Liver (tissue), 9 donors: ENCODE results near the gene TMEM183A. TPM values are rescaled to one million over a fixed set of nuclear protein-coding genes. Genes with fewer than 3 reads are reported as not detected.
"Not testable (repeated sequence)": the region's sequence is repeated elsewhere in the genome, so short reads cannot be mapped to it uniquely, and the experiment has no call there.

Experiments used
- DNase-seq: peaks from one replicate; pipeline ENCODE4 v3.0.0-alpha.2; 2017; ENCODE audit warnings: low spot score
- H3K27ac ChIP-seq, 2 donors: one replicate each; pipeline ENCODE4 v1.7.0; 2013; ENCODE audit warnings: inconsistent platforms in 2 of 2, low read length in 2 of 2, control low read depth in 1 of 2, low read depth in 1 of 2, mild to moderate bottlenecking in 1 of 2
- H3K27me3 ChIP-seq, 4 donors: one replicate each; pipeline versions ENCODE4 v1.6.1 to v1.7.0; 2013; ENCODE audit warnings: low read length in 3 of 4, inconsistent platforms in 1 of 4, mild to moderate bottlenecking in 1 of 4, moderate library complexity in 1 of 4; ENCODE audit not compliant: control insufficient read depth in 4 of 4, insufficient read depth in 4 of 4
- H3K36me3 ChIP-seq, 4 donors: one replicate each; pipeline versions ENCODE4 v1.6.1 to v1.7.0; 2013; ENCODE audit warnings: low read length in 3 of 4, mild to moderate bottlenecking in 3 of 4, low read depth in 1 of 4, moderate library complexity in 1 of 4; ENCODE audit not compliant: control insufficient read depth in 4 of 4, insufficient read depth in 3 of 4
- H3K4me1 ChIP-seq, 4 donors: one replicate each; pipeline versions ENCODE4 v1.6.1 to v1.7.0; 2013; ENCODE audit warnings: low read length in 3 of 4, mild to moderate bottlenecking in 3 of 4, moderate library complexity in 1 of 4; ENCODE audit not compliant: control insufficient read depth in 4 of 4, insufficient read depth in 4 of 4
- H3K4me3 ChIP-seq, 3 donors: one replicate each; pipeline versions ENCODE4 v1.6.1 to v1.7.0; 2013; ENCODE audit warnings: low read length in 3 of 3, control low read depth in 1 of 3, low read depth in 1 of 3, mild to moderate bottlenecking in 1 of 3
- H3K9ac ChIP-seq, 2 donors: one replicate each; pipeline ENCODE4 v1.7.0; 2013; ENCODE audit warnings: low read length in 2 of 2, mild to moderate bottlenecking in 2 of 2, moderate library complexity in 2 of 2, control low read depth in 1 of 2, low read depth in 1 of 2
- H3K9me3 ChIP-seq, 4 donors: one replicate each; pipeline versions ENCODE4 v1.6.1 to v1.7.0; 2013; ENCODE audit warnings: low read length in 3 of 4; ENCODE audit not compliant: control insufficient read depth in 4 of 4
- CTCF ChIP-seq: fragments of 150-350 bp; IDR thresholded peaks from 2 replicates; pipeline ENCODE4 v1.5.1; 2017; ENCODE audit warnings: improper control_type of control experiment, low read depth, low read length; ENCODE audit not compliant: missing input control
- EGR1 ChIP-seq, 2 donors: IDR thresholded peaks; 2 replicates each; pipeline ENCODE4 v1.6.1; 2016 to 2018; ENCODE audit warnings: antibody characterized with exemption in 2 of 2, low read depth in 2 of 2
- FOXA1 ChIP-seq: IDR thresholded peaks from 2 replicates; pipeline ENCODE4 v1.6.1; 2016; ENCODE audit warnings: antibody characterized with exemption
- FOXA2 ChIP-seq: IDR thresholded peaks from 2 replicates; pipeline ENCODE4 v1.6.1; 2016; ENCODE audit warnings: antibody characterized with exemption
- GABPA ChIP-seq, 2 donors: IDR thresholded peaks in 1 of 2; conservative IDR thresholded peaks in 1 of 2; 2 replicates each; pipeline ENCODE4 v1.6.1; 2016; ENCODE audit warnings: antibody characterized with exemption in 2 of 2, mild to moderate bottlenecking in 1 of 2, moderate library complexity in 1 of 2
- HNF4A ChIP-seq, 2 donors: conservative IDR thresholded peaks; 2 replicates each; pipeline ENCODE4 v1.6.1; 2016; ENCODE audit warnings: antibody characterized with exemption in 2 of 2, mild to moderate bottlenecking in 2 of 2
- HNF4G ChIP-seq: IDR thresholded peaks from 2 replicates; pipeline ENCODE4 v1.6.1; 2016; ENCODE audit warnings: antibody characterized with exemption
- JUND ChIP-seq, 2 donors: IDR thresholded peaks; 2 replicates each; pipeline ENCODE4 v1.6.1; 2016; ENCODE audit warnings: antibody characterized with exemption in 2 of 2
- NR2F2 ChIP-seq: IDR thresholded peaks from 2 replicates; pipeline ENCODE4 v1.6.1; 2016; ENCODE audit warnings: antibody characterized with exemption
- RAD21 ChIP-seq, 2 donors: IDR thresholded peaks; 2 replicates each; pipeline ENCODE4 v1.6.1; 2016; ENCODE audit warnings: antibody characterized with exemption in 2 of 2, mild to moderate bottlenecking in 2 of 2
- RXRA ChIP-seq, 2 donors: IDR thresholded peaks; 2 replicates each; pipeline ENCODE4 v1.6.1; 2017 to 2018; ENCODE audit warnings: antibody characterized with exemption in 2 of 2, mild to moderate bottlenecking in 1 of 2
- TAF1 ChIP-seq: conservative IDR thresholded peaks from 2 replicates; pipeline ENCODE4 v1.6.1; 2016; ENCODE audit warnings: antibody characterized with exemption, mild to moderate bottlenecking
- YY1 ChIP-seq: IDR thresholded peaks from 2 replicates; pipeline ENCODE4 v1.6.1; 2016; ENCODE audit warnings: antibody characterized with exemption, mild to moderate bottlenecking
- WGBS: extraction: QIAGEN DNeasy Blood & Tissue Kit; methylation state at CpG from one replicate; pipeline ENCODE4 v1.1.7; 2013; 5-methylcytosine and 5-hydroxymethylcytosine counted together
- polyA plus RNA-seq, 2 donors: library from polyadenylated mRNA; stranded (reverse) in 1 of 2; unstranded in 1 of 2; fragments of 200-250 nt in 1 of 2; fragments of >200 nt in 1 of 2; fragmentation: Nextera tagmentation in 1 of 2; extraction: Ambion mirVana in 1 of 2; gene quantifications; one replicate each; pipeline versions ENCODE4 v1.2.1 to v1.2.3, GENCODE V29; 2013 to 2015
- total RNA-seq, 2 donors: library from RNA; depleted of rRNA; stranded (reverse); fragments of >200 nt; gene quantifications; one replicate each; pipeline ENCODE4 v1.2.3, GENCODE V29; 2014
- TF ChIP-seq, protein P1 (sequence below): IDR thresholded peaks from 2 replicates; pipeline ENCODE4 v1.6.1; 2016; ENCODE audit warnings: antibody characterized with exemption, mild to moderate bottlenecking
- TF ChIP-seq, protein P2 (sequence below): IDR thresholded peaks from 2 replicates; pipeline ENCODE4 v1.6.1; 2016; ENCODE audit warnings: antibody characterized with exemption
- donor health status: healthy.
- donor health status: healthy.
- donor health status: healthy.
- donor health status: healthy.
- donor health status: healthy.

TMEM183A gene
- total and polyA plus RNA-seq, 4 donors = 21.0 to 48.9 (median 35.5) TPM

GRCh38 chr1:203011582-203011981 is 4.4 kb downstream of the TMEM183A start:
- Histone ChIP-seq H3K27ac (no peak overlapping the region), H3K36me3 (peaks cover 9 to 50% (median 31%) of the 10 kb centered on the region in 4 donors), H3K9ac (no peak overlapping the region), H3K9me3 (no peaks in the 10 kb centered on the region), H3K4me3 (no peak overlapping the region), H3K4me1 (peaks cover 3 to 16% (median 11%) of the 10 kb centered on the region in 4 donors), H3K27me3 (no peaks in the 10 kb centered on the region)
- 94% methylated on average over 5 of the region's 5 CpGs for WGBS
- DNase-seq = no peak
- TF ChIP-seq GABPA (IDR thresholded peaks at IDR 0.05 in 1 of 2, conservative IDR thresholded peaks at IDR 0.05 in 1 of 2) (no peak), FOXA1 (no peak), CTCF (no peak), HNF4G (no peak), RXRA (IDR thresholded peaks at IDR 0.05) (no peak), JUND (IDR thresholded peaks at IDR 0.05) (no peak), RAD21 (IDR thresholded peaks at IDR 0.05) (no peak), HNF4A (conservative IDR thresholded peaks at IDR 0.05) (no peak), YY1 (no peak), FOXA2 (no peak)

DNA sequence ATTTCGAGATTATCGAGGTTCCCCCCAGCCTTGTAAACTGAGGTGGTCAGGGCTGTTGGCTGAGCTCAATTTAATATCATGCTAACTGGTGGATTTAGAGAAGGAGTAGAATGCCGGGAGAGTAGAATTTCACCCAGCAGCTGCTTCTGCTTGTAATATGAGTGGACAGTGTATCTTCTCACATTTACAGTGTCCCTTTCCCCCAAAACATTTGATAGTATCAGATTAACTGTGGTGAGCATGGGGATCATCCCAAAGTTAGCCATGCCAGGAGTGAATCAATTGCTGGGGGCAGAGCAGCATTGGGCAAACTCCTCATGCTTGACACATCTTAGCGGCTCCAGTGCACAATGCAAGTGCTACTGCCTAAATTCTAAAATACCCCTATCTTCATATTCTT is 9.9 kb downstream of the TMEM183A start:
- Histone ChIP-seq H3K36me3 (peaks cover 12 to 80% (median 65%) of the 10 kb centered on the region in 4 donors), H3K9me3 (no peaks in the 10 kb centered on the region), H3K4me1 (no peaks in the 10 kb centered on the region), H3K9ac (no peak overlapping the region), H3K27me3 (no peaks in the 10 kb centered on the region), H3K4me3 (no peak overlapping the region), H3K27ac (no peak overlapping the region)
- DNase-seq = no peak
- WGBS = 98% methylated on average over 4 of the region's 4 CpGs
- TF ChIP-seq FOXA2 = no peak
- no peak for TF ChIP-seq NR2F2

GRCh38 chr1:203017692-203018091 is 10.5 kb downstream of the TMEM183A start:
- WGBS = 93% methylated on average over 6 of the region's 6 CpGs
- Histone ChIP-seq H3K27me3 (no peaks in the 10 kb centered on the region), H3K36me3 (peaks cover 14 to 85% (median 65%) of the 10 kb centered on the region in 4 donors), H3K9me3 (no peaks in the 10 kb centered on the region), H3K4me1 (no peaks in the 10 kb centered on the region), H3K27ac (no peak overlapping the region), H3K4me3 (no peak overlapping the region), H3K9ac (no peak overlapping the region)
- no peak for TF ChIP-seq JUND (IDR thresholded peaks at IDR 0.05)
- no peak for TF ChIP-seq NR2F2
- TF ChIP-seq TAF1 = no peak
- no peak for TF ChIP-seq FOXA2
- no peak for TF ChIP-seq EGR1 (IDR thresholded peaks at IDR 0.05; ENCODE audit: low read depth in 2 of 2)
- no peak for TF ChIP-seq CTCF
- no peak for TF ChIP-seq RXRA (IDR thresholded peaks at IDR 0.05)
- TF ChIP-seq, protein P1, sequence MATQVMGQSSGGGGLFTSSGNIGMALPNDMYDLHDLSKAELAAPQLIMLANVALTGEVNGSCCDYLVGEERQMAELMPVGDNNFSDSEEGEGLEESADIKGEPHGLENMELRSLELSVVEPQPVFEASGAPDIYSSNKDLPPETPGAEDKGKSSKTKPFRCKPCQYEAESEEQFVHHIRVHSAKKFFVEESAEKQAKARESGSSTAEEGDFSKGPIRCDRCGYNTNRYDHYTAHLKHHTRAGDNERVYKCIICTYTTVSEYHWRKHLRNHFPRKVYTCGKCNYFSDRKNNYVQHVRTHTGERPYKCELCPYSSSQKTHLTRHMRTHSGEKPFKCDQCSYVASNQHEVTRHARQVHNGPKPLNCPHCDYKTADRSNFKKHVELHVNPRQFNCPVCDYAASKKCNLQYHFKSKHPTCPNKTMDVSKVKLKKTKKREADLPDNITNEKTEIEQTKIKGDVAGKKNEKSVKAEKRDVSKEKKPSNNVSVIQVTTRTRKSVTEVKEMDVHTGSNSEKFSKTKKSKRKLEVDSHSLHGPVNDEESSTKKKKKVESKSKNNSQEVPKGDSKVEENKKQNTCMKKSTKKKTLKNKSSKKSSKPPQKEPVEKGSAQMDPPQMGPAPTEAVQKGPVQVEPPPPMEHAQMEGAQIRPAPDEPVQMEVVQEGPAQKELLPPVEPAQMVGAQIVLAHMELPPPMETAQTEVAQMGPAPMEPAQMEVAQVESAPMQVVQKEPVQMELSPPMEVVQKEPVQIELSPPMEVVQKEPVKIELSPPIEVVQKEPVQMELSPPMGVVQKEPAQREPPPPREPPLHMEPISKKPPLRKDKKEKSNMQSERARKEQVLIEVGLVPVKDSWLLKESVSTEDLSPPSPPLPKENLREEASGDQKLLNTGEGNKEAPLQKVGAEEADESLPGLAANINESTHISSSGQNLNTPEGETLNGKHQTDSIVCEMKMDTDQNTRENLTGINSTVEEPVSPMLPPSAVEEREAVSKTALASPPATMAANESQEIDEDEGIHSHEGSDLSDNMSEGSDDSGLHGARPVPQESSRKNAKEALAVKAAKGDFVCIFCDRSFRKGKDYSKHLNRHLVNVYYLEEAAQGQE = no peak
- no peak for TF ChIP-seq FOXA1
- TF ChIP-seq RAD21 (IDR thresholded peaks at IDR 0.05) = no peak
- TF ChIP-seq HNF4A (conservative IDR thresholded peaks at IDR 0.05) = no peak
- TF ChIP-seq, protein P2, sequence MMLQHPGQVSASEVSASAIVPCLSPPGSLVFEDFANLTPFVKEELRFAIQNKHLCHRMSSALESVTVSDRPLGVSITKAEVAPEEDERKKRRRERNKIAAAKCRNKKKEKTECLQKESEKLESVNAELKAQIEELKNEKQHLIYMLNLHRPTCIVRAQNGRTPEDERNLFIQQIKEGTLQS = no peak
- DNase-seq = no peak

DNA sequence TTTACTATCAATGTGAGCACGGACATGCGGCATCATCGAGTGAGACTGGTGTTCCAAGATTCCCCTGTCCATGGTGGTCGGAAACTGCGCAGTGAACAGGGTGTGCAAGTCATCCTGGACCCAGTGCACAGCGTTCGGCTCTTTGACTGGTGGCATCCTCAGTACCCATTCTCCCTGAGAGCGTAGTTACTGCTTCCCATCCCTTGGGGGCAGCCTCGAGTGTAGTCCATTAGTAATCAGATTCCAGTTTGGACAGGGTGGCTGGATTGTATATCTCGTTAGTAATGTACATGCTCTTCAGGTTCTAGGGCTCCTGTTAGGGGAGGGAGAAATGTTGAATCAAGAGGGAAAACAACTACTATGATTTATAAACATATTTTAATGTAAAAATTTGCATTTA is 15.7 kb downstream of the TMEM183A start:
- H3K27ac ChIP-seq, H3K9me3 ChIP-seq, H3K4me1 ChIP-seq, H3K27me3 ChIP-seq, H3K9ac ChIP-seq, DNase-seq, H3K4me3 ChIP-seq: not testable (repeated sequence)
- WGBS = 97% methylated on average over 5 of the region's 10 CpGs
- peaks cover 8 to 51% (median 46%) of the 10 kb centered on the region in 4 donors for H3K36me3 ChIP-seq
